ENCODE measurements around the gene MON2. TPM values are rescaled to one million over a fixed set of nuclear protein-coding genes. Genes with fewer than 3 reads are reported as not detected.
"Not testable (repeated sequence)": the region's sequence is repeated elsewhere in the genome, so short reads cannot be mapped to it uniquely, and the experiment has no call there.

The MON2 gene
- total RNA-seq, 4 donors from 2014 or later, result 36.1 to 92.9 (median 42.8) TPM

DNA sequence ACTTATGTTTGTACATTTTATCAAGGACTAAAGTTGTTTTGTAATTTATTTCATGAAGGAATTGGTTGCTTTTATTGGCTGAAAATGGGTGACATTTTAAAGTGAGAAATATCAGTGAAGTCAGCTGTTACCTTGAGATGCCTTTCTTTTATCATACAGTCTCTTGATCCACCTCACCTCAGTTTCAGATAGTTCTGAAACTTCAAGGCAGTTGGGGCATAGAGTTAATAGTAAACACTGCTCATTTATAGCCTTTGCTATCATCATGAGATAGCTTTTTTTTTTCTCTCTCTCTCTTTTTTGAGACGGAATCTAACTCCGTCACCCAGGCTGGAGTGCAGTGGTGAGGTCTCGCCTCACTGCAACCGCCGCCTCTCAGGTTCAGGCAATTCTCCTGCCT, 76.7 kb downstream of the MON2 start:
- no peak overlapping the region for H3K4me3 ChIP-seq (ENCODE audit: low read depth, poor library complexity, severe bottlenecking)
- no peak for TF ChIP-seq POLR2A (IDR thresholded peaks at IDR 0.05)
- TF ChIP-seq, protein P1, sequence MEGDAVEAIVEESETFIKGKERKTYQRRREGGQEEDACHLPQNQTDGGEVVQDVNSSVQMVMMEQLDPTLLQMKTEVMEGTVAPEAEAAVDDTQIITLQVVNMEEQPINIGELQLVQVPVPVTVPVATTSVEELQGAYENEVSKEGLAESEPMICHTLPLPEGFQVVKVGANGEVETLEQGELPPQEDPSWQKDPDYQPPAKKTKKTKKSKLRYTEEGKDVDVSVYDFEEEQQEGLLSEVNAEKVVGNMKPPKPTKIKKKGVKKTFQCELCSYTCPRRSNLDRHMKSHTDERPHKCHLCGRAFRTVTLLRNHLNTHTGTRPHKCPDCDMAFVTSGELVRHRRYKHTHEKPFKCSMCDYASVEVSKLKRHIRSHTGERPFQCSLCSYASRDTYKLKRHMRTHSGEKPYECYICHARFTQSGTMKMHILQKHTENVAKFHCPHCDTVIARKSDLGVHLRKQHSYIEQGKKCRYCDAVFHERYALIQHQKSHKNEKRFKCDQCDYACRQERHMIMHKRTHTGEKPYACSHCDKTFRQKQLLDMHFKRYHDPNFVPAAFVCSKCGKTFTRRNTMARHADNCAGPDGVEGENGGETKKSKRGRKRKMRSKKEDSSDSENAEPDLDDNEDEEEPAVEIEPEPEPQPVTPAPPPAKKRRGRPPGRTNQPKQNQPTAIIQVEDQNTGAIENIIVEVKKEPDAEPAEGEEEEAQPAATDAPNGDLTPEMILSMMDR (IDR thresholded peaks at IDR 0.05), result no peak
- no peak for DNase-seq (ENCODE audit: low spot score in 2 of 2)
- intact Hi-C loops (cut with DNase I; ENCODE audit: low total_unique reads), result no loop called here
- 95 to 96% methylated on average over 5 of the region's 5 CpGs for WGBS, 2 donors

DNA sequence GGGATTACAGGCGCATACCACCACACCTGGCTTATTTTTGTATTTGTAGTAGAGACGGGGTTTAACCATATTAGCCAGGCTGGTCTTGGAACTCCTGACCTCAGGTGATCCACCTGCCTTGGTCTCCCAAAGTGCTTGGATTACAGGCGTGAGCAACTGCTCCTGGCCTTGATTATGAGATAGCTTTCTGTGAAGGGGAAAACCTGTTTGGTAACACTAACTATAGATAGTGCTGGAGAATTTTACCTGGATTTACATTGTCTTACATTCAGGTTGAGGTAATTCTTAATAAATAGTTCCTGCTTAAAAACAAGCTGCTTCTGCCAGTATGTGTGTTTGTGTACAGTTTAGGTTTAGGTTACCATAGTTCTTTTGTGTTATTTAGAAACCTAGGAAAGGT, 77.1 kb downstream of the MON2 start:
- TF ChIP-seq, protein P1 (IDR thresholded peaks at IDR 0.05), result no peak
- TF ChIP-seq POLR2A (IDR thresholded peaks at IDR 0.05), result no peak
- WGBS, 2 donors, result 70 to 91% methylated on average over 3 of the region's 3 CpGs
- DNase-seq (ENCODE audit: low spot score in 2 of 2), result no peak
- no peak overlapping the region for H3K4me3 ChIP-seq (ENCODE audit: low read depth, poor library complexity, severe bottlenecking)
- intact Hi-C loops (cut with DNase I; ENCODE audit: low total_unique reads), result no loop called here

DNA sequence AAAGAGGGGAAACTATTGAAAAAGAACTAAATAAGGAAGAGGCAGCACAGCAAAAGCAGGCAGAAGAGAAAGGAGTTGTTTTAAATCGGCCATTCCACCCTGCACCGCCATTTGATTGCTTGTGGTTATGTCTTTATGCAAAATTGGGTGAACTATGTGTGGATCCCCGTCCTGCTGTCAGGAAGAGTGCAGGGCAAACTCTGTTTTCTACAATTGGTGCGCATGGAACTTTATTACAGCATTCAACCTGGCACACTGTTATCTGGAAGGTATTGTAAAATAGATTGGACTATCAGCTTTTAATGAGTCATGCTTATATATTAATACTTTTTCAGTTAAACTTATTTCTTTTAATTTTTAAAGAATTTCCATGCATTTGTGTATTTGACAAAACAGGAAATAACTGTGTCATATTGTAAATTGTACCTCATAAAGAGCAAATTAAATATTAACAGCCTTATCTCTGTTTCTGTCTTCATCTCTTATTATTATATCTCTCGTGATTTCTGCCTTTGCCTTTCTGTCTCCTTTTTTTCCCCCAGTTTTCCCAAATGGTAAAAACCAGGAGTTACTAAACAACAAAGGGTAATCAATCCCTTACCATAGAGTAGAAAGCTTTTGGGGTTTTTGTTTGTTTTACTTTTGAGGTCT, 86.4 kb downstream of the MON2 start:
- intact Hi-C loops (cut with DNase I; ENCODE audit: low total_unique reads), result no loop called here
- H3K4me3 ChIP-seq (ENCODE audit: low read depth, poor library complexity, severe bottlenecking), result no peak overlapping the region
- TF ChIP-seq, protein P1 (IDR thresholded peaks at IDR 0.05), result no peak
- no peak for TF ChIP-seq POLR2A (IDR thresholded peaks at IDR 0.05)
- WGBS, 2 donors, result 93 to 96% methylated on average over 5 of the region's 5 CpGs
- no peak for DNase-seq (ENCODE audit: low spot score in 2 of 2)

DNA sequence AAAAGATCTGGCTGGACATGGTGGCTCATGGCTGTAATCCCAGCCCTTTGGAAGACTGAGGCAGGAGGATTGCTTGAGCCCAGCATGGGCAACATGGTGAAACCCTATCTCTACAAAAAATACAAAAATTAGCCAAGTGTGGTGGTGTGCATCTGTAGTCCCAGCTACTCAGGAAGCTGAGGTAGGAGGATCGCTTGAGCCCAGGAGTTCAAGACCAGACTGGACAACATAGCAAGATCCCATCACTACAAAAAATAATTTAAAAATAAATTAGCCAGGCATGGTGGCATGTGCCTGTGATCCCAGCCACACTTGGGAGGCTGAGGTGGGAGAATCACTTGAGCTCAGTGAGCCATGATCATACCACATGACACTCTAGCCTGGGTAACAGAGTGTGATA, 92.7 kb downstream of the MON2 start:
- intact Hi-C loops (cut with DNase I; ENCODE audit: low total_unique reads); H3K4me3 ChIP-seq (ENCODE audit: low read depth, poor library complexity, severe bottlenecking); DNase-seq (ENCODE audit: low spot score in 2 of 2): not testable (repeated sequence)
- 94 to 100% methylated on average over 1 of the region's 1 CpG for WGBS, 2 donors

DNA sequence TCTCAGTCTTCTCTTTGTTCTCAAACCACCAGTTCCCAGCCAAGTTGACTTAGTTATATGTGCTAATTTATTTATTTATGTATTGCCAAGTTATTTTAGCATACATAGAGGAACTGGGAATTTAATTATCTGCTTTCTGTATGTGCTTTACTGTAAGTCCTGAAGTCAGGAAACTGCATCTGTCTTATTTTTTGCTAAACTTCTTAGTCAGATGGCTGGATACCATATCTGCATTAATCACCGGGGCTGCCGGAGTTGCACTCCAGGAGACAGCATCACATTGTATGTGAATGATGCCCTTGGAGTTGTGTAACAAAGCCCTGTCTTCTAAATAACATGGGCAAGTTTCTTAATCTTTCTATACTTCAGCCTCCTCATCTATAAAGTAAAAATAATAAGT, 96.2 kb downstream of the MON2 start:
- 90 to 98% methylated on average over 2 of the region's 2 CpGs for WGBS, 2 donors
- TF ChIP-seq, protein P1 (IDR thresholded peaks at IDR 0.05), result no peak
- TF ChIP-seq POLR2A (IDR thresholded peaks at IDR 0.05), result no peak
- DNase-seq (ENCODE audit: low spot score in 2 of 2), result no peak
- no peak overlapping the region for H3K4me3 ChIP-seq (ENCODE audit: low read depth, poor library complexity, severe bottlenecking)
- intact Hi-C loops (cut with DNase I; ENCODE audit: low total_unique reads), result no loop called here

DNA sequence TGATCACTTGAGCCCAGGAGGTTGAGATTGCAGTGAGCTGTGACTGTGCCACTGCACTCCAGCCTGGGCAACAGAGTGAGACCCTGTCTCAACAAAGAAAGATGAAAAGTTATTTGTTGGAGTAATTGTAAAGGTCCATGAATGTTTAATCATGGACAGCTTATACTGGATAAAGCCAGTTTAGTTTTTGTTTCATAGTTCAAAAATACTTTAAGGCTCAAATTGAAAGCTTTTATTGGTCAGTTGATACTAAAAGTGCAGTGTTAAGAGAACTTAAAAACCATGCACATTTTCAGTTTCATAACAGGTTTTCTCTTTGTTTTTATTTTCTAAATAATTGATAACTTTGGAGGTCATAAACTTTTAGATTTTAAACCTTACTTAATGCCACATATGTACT, 108.4 kb downstream of the MON2 start:
- TF ChIP-seq, protein P1 (IDR thresholded peaks at IDR 0.05), result no peak
- TF ChIP-seq POLR2A (IDR thresholded peaks at IDR 0.05), result no peak
- no peak overlapping the region for H3K4me3 ChIP-seq (ENCODE audit: low read depth, poor library complexity, severe bottlenecking)
- DNase-seq (ENCODE audit: low spot score in 2 of 2), result no peak
- intact Hi-C loops (cut with DNase I; ENCODE audit: low total_unique reads), result no loop called here

Data from lower leg skin (tissue), 4 donors.